DND-41 (cell line): ENCODE data around the gene KIAA0753.
A peak's percentile ranks its signal among the peaks of the same experiment; 100 is the strongest.
"Not testable (repeated sequence)": the region's sequence is repeated elsewhere in the genome, so short reads cannot be mapped to it uniquely, and the experiment has no call there.

Experiments
- ATAC-seq: fragments of 200-7000 bp; cut with Tn5 transposase; 3 replicates; pipeline ENCODE4 v1.9.1; 2021; ENCODE audit warnings: low read depth; ENCODE audit not compliant: insufficient read depth
- DNase-seq: peaks from one replicate; pipeline ENCODE4 v3.0.0-alpha.2; 2020
- H2AFZ ChIP-seq: 2 replicates; pipeline ENCODE4 v1.6.0; 2012; ENCODE audit warnings: low read depth, low read length
- H3K27ac ChIP-seq: 2 replicates; pipeline ENCODE4 v1.5.1; 2012; ENCODE audit warnings: low read length, inconsistent platforms
- H3K27me3 ChIP-seq: fragments of 200-600 bp; sonication (generic); 2 replicates; pipeline ENCODE4 v1.6.0; 2012; ENCODE audit warnings: low read length, mild to moderate bottlenecking, inconsistent platforms; ENCODE audit not compliant: insufficient read depth, poor library complexity
- H3K36me3 ChIP-seq: 2 replicates; pipeline ENCODE4 v1.5.1; 2012; ENCODE audit warnings: low read length, inconsistent platforms; ENCODE audit not compliant: insufficient read depth
- H3K4me1 ChIP-seq: 2 replicates; pipeline ENCODE4 v1.5.1; 2012; ENCODE audit warnings: mild to moderate bottlenecking, low read length; ENCODE audit not compliant: insufficient read depth
- H3K4me2 ChIP-seq: 2 replicates; pipeline ENCODE4 v1.6.0; 2012; ENCODE audit warnings: mild to moderate bottlenecking, moderate library complexity, low read length, inconsistent platforms; ENCODE audit not compliant: insufficient read depth
- H3K4me3 ChIP-seq, 2 experiments: fragments of 200-600 bp in 1 of 2; shearing (Covaris generic) in 1 of 2; 2 replicates each; pipeline ENCODE4 v1.5.1; 2012 to 2016; ENCODE audit warnings: inconsistent platforms in 2 of 2, low read length in 2 of 2, mild to moderate bottlenecking in 2 of 2, low read depth in 1 of 2, moderate library complexity in 1 of 2
- H3K79me2 ChIP-seq: 2 replicates; pipeline ENCODE4 v1.6.0; 2012; ENCODE audit warnings: low read length, inconsistent platforms; ENCODE audit not compliant: insufficient read depth
- H3K9ac ChIP-seq: 2 replicates; pipeline ENCODE4 v1.6.0; 2012; ENCODE audit warnings: low read depth, mild to moderate bottlenecking, inconsistent platforms, low read length, moderate library complexity
- H3K9me3 ChIP-seq: 2 replicates; pipeline ENCODE4 v1.5.1; 2012; ENCODE audit warnings: low read length, moderate library complexity, mild to moderate bottlenecking, inconsistent platforms; ENCODE audit not compliant: insufficient read depth, severe bottlenecking
- H4K20me1 ChIP-seq: 2 replicates; pipeline ENCODE4 v1.6.0; 2012; ENCODE audit warnings: low read length; ENCODE audit not compliant: insufficient read depth
- CTCF ChIP-seq: IDR thresholded peaks from 2 replicates; pipeline ENCODE4 v1.5.1; 2012; ENCODE audit warnings: borderline replicate concordance, low read length, moderate library complexity, mild to moderate bottlenecking; ENCODE audit not compliant: poor library complexity, severe bottlenecking; ENCODE audit errors: extremely low read depth
- EZH2 ChIP-seq: IDR thresholded peaks from 3 replicates; pipeline ENCODE4 v1.6.1; 2012; ENCODE audit warnings: borderline replicate concordance, low read depth, mild to moderate bottlenecking, moderate library complexity, low read length, inconsistent platforms; ENCODE audit not compliant: severe bottlenecking

KIAA0753 gene

GRCh38 chr17:6667516-6667915 lies 27.0 kb upstream of the KIAA0753 start:
- peaks cover 15% of the 10 kb centered on the region for H3K27me3 ChIP-seq
- 0 out of 2 replicates have a peak, but pooled peaks cover 5% of the 10 kb centered on the region for H4K20me1 ChIP-seq
- H2AFZ ChIP-seq: no peak overlapping the region
- H3K4me2 ChIP-seq: no peak overlapping the region
- no peak overlapping the region for H3K27ac ChIP-seq
- no peaks in the 10 kb centered on the region for H3K79me2 ChIP-seq
- no peaks in the 10 kb centered on the region for H3K9me3 ChIP-seq
- no peak overlapping the region for H3K4me3 ChIP-seq
- H3K4me1 ChIP-seq: no peaks in the 10 kb centered on the region
- DNase-seq (no peak), ATAC-seq (no peak)
- no peak overlapping the region for H3K9ac ChIP-seq
- TF ChIP-seq CTCF (no peak), EZH2 (no peak)
- no peaks in the 10 kb centered on the region for H3K36me3 ChIP-seq

GRCh38 chr17:6666557-6666956 lies 26.0 kb upstream of the KIAA0753 start:
- no peaks in the 10 kb centered on the region for H3K4me1 ChIP-seq
- no peaks in the 10 kb centered on the region for H3K79me2 ChIP-seq
- DNase-seq (no peak), ATAC-seq (no peak)
- no peaks in the 10 kb centered on the region for H3K36me3 ChIP-seq
- H3K27me3 ChIP-seq: peaks cover 21% of the 10 kb centered on the region
- H2AFZ ChIP-seq: no peak overlapping the region
- no peak overlapping the region for H3K4me3 ChIP-seq
- no peak overlapping the region for H3K9ac ChIP-seq
- TF ChIP-seq CTCF: no peak
- no peak for TF ChIP-seq EZH2
- H4K20me1 ChIP-seq: 0 out of 2 replicates have a peak, but pooled peaks cover 5% of the 10 kb centered on the region
- H3K27ac ChIP-seq: no peak overlapping the region
- no peak overlapping the region for H3K4me2 ChIP-seq
- no peaks in the 10 kb centered on the region for H3K9me3 ChIP-seq

- ATAC-seq (peak; percentile 80), DNase-seq (peak; percentile 54)
- H3K79me2 ChIP-seq: no peaks in the 10 kb centered on the region
- no peak overlapping the region for H2AFZ ChIP-seq
- no peak overlapping the region for H3K27ac ChIP-seq
- 0 out of 2 replicates have a peak, but pooled peaks cover 5% of the 10 kb centered on the region for H4K20me1 ChIP-seq
- peaks cover 24% of the 10 kb centered on the region for H3K27me3 ChIP-seq
- H3K4me3 ChIP-seq: no peak overlapping the region
- no peaks in the 10 kb centered on the region for H3K36me3 ChIP-seq
- no peaks in the 10 kb centered on the region for H3K9me3 ChIP-seq
- no peaks in the 10 kb centered on the region for H3K4me1 ChIP-seq
- no peak overlapping the region for H3K4me2 ChIP-seq
- TF ChIP-seq CTCF: peak; percentile 92
- no peak for TF ChIP-seq EZH2
- H3K9ac ChIP-seq: no peak overlapping the region
Observed at GRCh38 chr17:6666077-6666521, 25.6 kb upstream of the KIAA0753 start.

GRCh38 chr17:6663200-6663599 lies 22.7 kb upstream of the KIAA0753 start:
- H3K4me2 ChIP-seq, H3K79me2 ChIP-seq, H2AFZ ChIP-seq, H3K4me1 ChIP-seq, DNase-seq, H3K9ac ChIP-seq, H3K9me3 ChIP-seq, ATAC-seq, H3K36me3 ChIP-seq, H3K4me3 ChIP-seq, H4K20me1 ChIP-seq, H3K27ac ChIP-seq: not testable (repeated sequence)
- H3K27me3 ChIP-seq: peaks cover 25% of the 10 kb centered on the region
